ENCODE results near the gene MARCHF2.

Gene MARCHF2

GRCh38 chr19:8366961-8367326 lies 46.2 kb upstream of the MARCHF2 start:
- Histone ChIP-seq H3K4me1 (ENCODE audit: low read length) (no peaks in the 10 kb centered on the region), H3K27me3 (ENCODE audit: low read depth, low read length) (no peaks in the 10 kb centered on the region), H3K4me3 (ENCODE audit: low read length) (no peak overlapping the region), H2AFZ (ENCODE audit: low read depth, low read length) (no peak overlapping the region), H3K9me3 (ENCODE audit: insufficient read depth, low read length) (no peaks in the 10 kb centered on the region), H3K4me2 (ENCODE audit: low read length) (no peak overlapping the region), H3K36me3 (replicated peaks; ENCODE audit: low read depth, low read length) (no peaks in the 10 kb centered on the region), H3K9ac (ENCODE audit: low read length) (no peak overlapping the region), H3K79me2 (ENCODE audit: low read length) (no peaks in the 10 kb centered on the region), H4K20me1 (ENCODE audit: insufficient read depth, low read length) (no peaks in the 10 kb centered on the region), H3K27ac (ENCODE audit: low read length) (no peak overlapping the region)
- TF ChIP-seq CTCF (IDR thresholded peaks at IDR 0.05; ENCODE audit: low read depth, low read length) (no peak), EZH2phosphoT487 (IDR thresholded peaks at IDR 0.05; ENCODE audit: low read depth) (no peak)

GRCh38 chr19:8367327-8368001 lies 45.6 kb upstream of the MARCHF2 start:
- H3K9me3 ChIP-seq (ENCODE audit: insufficient read depth, low read length) = no peaks in the 10 kb centered on the region
- no peaks in the 10 kb centered on the region for H3K4me1 ChIP-seq (ENCODE audit: low read length)
- no peak overlapping the region for H3K4me3 ChIP-seq (ENCODE audit: low read length)
- no peaks in the 10 kb centered on the region for H4K20me1 ChIP-seq (ENCODE audit: insufficient read depth, low read length)
- TF ChIP-seq EZH2phosphoT487 (IDR thresholded peaks at IDR 0.05; ENCODE audit: low read depth) (no peak), CTCF (IDR thresholded peaks at IDR 0.05; ENCODE audit: low read depth, low read length) (no peak)
- no peak overlapping the region for H3K27ac ChIP-seq (ENCODE audit: low read length)
- no peaks in the 10 kb centered on the region for H3K79me2 ChIP-seq (ENCODE audit: low read length)
- no peak overlapping the region for H2AFZ ChIP-seq (ENCODE audit: low read depth, low read length)
- H3K27me3 ChIP-seq (ENCODE audit: low read depth, low read length) = no peaks in the 10 kb centered on the region
- H3K4me2 ChIP-seq (ENCODE audit: low read length) = no peak overlapping the region
- H3K36me3 ChIP-seq (replicated peaks; ENCODE audit: low read depth, low read length) = no peaks in the 10 kb centered on the region
- H3K9ac ChIP-seq (ENCODE audit: low read length) = no peak overlapping the region

GRCh38 chr19:8370176-8371010 lies 42.7 kb upstream of the MARCHF2 start:
- H3K79me2 ChIP-seq (ENCODE audit: low read length) = no peaks in the 10 kb centered on the region
- H3K27ac ChIP-seq (ENCODE audit: low read length) = no peak overlapping the region
- H3K27me3 ChIP-seq (ENCODE audit: low read depth, low read length) = no peaks in the 10 kb centered on the region
- no peak overlapping the region for H3K4me2 ChIP-seq (ENCODE audit: low read length)
- no peak overlapping the region for H2AFZ ChIP-seq (ENCODE audit: low read depth, low read length)
- H3K4me3 ChIP-seq (ENCODE audit: low read length) = no peak overlapping the region
- H3K9me3 ChIP-seq (ENCODE audit: insufficient read depth, low read length) = no peaks in the 10 kb centered on the region
- no peaks in the 10 kb centered on the region for H4K20me1 ChIP-seq (ENCODE audit: insufficient read depth, low read length)
- no peaks in the 10 kb centered on the region for H3K4me1 ChIP-seq (ENCODE audit: low read length)
- TF ChIP-seq CTCF (IDR thresholded peaks at IDR 0.05; ENCODE audit: low read depth, low read length) = no peak
- no peak for TF ChIP-seq EZH2phosphoT487 (IDR thresholded peaks at IDR 0.05; ENCODE audit: low read depth)
- no peak overlapping the region for H3K9ac ChIP-seq (ENCODE audit: low read length)
- H3K36me3 ChIP-seq (replicated peaks; ENCODE audit: low read depth, low read length) = no peaks in the 10 kb centered on the region

GRCh38 chr19:8371011-8371804 lies 41.9 kb upstream of the MARCHF2 start:
- H3K9ac ChIP-seq (ENCODE audit: low read length) = no peak overlapping the region
- no peak overlapping the region for H3K27ac ChIP-seq (ENCODE audit: low read length)

More at GRCh38 chr19:8371011-8371804, 41.9 kb upstream of the MARCHF2 start:
- no peaks in the 10 kb centered on the region for H3K27me3 ChIP-seq (ENCODE audit: low read depth, low read length)
- no peaks in the 10 kb centered on the region for H3K36me3 ChIP-seq (replicated peaks; ENCODE audit: low read depth, low read length)
- no peak overlapping the region for H2AFZ ChIP-seq (ENCODE audit: low read depth, low read length)
- no peaks in the 10 kb centered on the region for H3K4me1 ChIP-seq (ENCODE audit: low read length)
- H4K20me1 ChIP-seq (ENCODE audit: insufficient read depth, low read length) = no peaks in the 10 kb centered on the region
- TF ChIP-seq EZH2phosphoT487 (IDR thresholded peaks at IDR 0.05; ENCODE audit: low read depth) (no peak), CTCF (IDR thresholded peaks at IDR 0.05; ENCODE audit: low read depth, low read length) (no peak)
- H3K4me3 ChIP-seq (ENCODE audit: low read length) = no peak overlapping the region
- H3K79me2 ChIP-seq (ENCODE audit: low read length) = no peaks in the 10 kb centered on the region
- H3K9me3 ChIP-seq (ENCODE audit: insufficient read depth, low read length) = no peaks in the 10 kb centered on the region
- no peak overlapping the region for H3K4me2 ChIP-seq (ENCODE audit: low read length)

Measured in OCI-LY3 (cell line).